Stimulated activated CD4-positive, alpha-beta T cell treated with anti-CD3 and anti-CD28 coated beads, TNF-alpha, amount 100 ng/mL, for 1 hour (primary cell): ENCODE data around the gene CNTNAP2.

Experiments used
- DNase-seq, 3 donors: peaks; one replicate each; pipeline ENCODE4 v3.0.0-alpha.2; 2020; ENCODE audit warnings: low read depth in 3 of 3, low spot score in 1 of 3

CNTNAP2 gene

GRCh38 chr7:148116195-148116594 is 1999.6 kb downstream of the CNTNAP2 start:
- no peak for DNase-seq

- no peak for DNase-seq
These were observed 2000.3 kb downstream of the CNTNAP2 start for GRCh38 chr7:148116829-148117403.

DNA sequence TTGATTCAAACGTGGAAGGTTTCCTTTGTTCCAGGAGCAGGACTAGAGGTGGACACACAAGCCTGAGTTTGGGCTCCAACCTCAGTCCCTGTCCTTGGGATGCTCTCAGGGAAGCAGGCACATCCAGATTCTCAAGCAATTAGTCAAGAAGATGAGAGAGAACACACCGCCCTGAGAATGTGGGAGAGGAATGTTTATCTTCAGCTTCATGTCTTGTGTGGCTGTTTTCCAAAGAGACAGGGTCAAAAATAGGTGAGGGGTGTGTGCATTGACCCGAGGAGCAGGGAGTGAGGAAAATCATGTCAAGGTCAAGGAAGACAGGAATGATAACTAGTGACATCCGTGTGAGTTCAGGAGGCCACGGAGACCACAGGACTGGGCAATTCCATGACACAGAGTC is 2001.8 kb downstream of the CNTNAP2 start:
- no peak for DNase-seq

GRCh38 chr7:148121401-148121800 is 2004.8 kb downstream of the CNTNAP2 start:
- no peak for DNase-seq

DNA sequence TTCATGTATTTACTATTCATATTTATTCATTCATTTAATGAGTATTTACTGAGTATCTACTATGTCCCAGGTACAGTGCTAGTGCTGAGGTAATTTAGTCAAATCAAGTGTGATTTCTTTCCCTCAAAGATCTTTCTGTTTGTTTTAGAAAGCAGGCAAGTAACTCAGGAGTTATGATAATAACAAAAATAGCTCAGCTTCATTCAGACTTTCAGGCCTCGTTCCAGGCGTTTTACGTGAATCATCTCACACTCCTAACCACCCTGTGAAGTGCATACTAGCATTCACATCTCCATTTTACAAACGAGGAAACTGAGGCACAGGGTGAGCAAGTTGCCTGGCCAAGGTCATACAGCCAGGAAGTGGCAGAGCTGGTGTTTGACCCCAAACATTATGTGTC is 2005.2 kb downstream of the CNTNAP2 start:
- no peak for DNase-seq

GRCh38 chr7:148124477-148124876 is 2007.9 kb downstream of the CNTNAP2 start:
- DNase-seq = no peak

GRCh38 chr7:148127374-148127773 is 2010.8 kb downstream of the CNTNAP2 start:
- no peak for DNase-seq

DNA sequence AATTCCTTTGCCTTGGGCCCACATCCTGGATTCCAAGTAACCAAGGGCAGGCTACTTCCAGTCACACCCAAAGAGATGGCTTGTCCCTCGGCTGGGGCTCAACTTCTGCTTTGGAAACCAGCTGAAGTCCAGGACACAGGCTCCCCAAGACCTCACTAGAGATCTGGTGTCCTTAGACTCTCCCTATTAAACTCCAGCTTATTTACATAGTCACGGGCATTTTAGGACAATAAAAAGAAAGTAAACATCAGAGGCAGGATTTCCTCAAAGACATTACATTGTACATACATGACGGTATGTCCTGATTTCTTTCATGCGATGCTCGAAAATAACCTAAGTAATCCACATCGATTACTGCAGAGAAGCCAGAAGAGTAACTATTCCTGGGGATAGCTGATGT is 2012.4 kb downstream of the CNTNAP2 start:
- DNase-seq = no peak

DNA sequence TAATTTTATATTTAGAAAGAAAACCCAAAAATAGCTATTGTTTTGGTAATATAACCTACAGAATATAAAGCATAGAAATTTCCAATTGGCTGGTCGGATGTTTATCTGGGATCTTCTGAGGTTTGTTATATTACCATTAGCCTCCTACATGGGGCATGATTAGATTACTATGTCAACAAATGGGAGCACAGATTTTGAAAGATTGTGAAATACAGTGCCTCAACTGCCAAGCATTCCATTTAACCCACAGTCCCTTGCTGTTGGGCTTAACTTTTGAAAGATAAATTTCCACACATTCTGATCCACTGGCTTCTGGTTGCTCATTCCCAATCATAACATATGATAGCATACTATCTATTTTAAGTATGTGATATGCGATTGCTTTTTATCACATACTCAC is 2018.5 kb downstream of the CNTNAP2 start:
- DNase-seq = no peak

- no peak for DNase-seq
These were observed 2019.4 kb downstream of the CNTNAP2 start for GRCh38 chr7:148135997-148136396.

- DNase-seq = no peak
These were observed 2026.2 kb downstream of the CNTNAP2 start for GRCh38 chr7:148142660-148143248.

- no peak for DNase-seq
These were observed 2028.2 kb downstream of the CNTNAP2 start for GRCh38 chr7:148144827-148145226.

- DNase-seq = no peak
These were observed 2029.7 kb downstream of the CNTNAP2 start for GRCh38 chr7:148146346-148146745.

DNA sequence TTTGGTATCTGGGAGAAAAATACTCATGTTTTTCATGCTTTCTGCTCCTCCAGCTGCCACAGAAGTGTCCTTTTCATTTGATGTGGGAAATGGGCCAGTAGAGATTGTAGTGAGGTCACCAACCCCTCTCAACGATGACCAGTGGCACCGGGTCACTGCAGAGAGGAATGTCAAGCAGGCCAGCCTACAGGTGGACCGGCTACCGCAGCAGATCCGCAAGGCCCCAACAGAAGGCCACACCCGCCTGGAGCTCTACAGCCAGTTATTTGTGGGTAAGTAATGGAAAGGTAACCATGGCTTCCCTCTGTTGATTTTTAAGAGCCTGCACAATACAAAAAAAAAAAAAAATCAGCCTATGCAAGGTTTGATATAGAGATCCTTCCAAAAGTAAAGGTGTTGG is 2030.8 kb downstream of the CNTNAP2 start:
- no peak for DNase-seq

DNA sequence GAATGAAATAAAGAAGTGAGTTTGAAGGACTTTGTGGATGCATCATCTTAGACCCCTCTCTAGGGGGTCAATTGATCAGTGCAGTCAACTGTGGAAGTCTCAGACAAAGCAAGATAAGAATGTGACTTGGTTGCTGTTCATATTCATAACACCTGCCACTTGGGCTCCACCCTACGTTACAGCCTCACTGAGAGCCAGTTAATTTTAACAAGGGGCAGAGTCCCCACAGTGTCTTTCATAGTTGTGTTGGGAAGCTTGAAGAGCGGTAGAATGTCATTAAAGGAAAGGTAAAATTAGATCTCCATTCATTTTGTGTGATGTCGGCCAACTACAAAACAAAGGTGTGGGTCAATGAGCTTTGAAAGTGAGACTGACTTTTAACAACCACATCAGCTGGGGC is 2031.9 kb downstream of the CNTNAP2 start:
- no peak for DNase-seq

DNA sequence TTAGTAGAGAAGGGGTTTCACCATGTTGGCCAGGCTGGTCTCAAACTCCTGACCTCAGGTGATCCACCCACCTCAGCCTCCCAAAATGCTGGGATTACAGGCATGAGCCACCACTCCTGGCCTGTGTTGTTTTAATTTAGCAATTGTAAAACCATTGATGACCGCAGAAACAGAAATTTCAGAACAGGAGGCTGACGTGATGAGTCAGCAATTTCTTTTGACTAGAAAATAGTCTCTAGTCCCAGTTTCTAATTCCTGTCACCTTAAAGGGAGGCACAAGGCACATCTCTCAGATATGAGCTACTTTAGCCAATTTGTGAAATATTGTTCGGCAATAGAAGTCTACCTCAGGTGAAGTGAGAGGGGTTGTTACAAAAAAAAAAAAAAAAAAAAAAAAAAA is 2033.1 kb downstream of the CNTNAP2 start:
- no peak for DNase-seq

GRCh38 chr7:148151778-148152177 is 2035.2 kb downstream of the CNTNAP2 start:
- no peak for DNase-seq

GRCh38 chr7:148153616-148154284 is 2037.1 kb downstream of the CNTNAP2 start:
- no peak for DNase-seq

DNA sequence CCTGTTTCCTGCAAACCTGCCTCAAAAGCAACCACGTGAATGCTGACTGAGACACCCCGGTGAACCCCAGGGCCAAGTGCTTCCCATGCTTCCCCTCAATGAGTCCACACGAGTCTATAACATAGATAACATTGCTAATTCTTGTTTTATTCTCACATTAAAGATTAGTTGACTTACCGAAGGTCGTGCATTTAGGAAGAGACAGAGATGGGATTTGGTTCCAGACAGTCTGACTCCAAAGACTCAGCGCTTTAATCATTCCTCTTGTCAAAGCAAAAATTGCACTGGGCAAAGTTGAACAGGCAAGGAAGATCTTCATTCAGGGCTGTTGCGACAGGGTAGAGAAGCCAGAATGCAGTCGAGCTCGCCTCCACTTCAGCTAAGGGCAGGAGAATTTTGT is 2038.4 kb downstream of the CNTNAP2 start:
- DNase-seq = no peak

GRCh38 chr7:148155826-148156225 is 2039.2 kb downstream of the CNTNAP2 start:
- no peak for DNase-seq

GRCh38 chr7:148156233-148156632 is 2039.6 kb downstream of the CNTNAP2 start:
- DNase-seq = no peak

DNA sequence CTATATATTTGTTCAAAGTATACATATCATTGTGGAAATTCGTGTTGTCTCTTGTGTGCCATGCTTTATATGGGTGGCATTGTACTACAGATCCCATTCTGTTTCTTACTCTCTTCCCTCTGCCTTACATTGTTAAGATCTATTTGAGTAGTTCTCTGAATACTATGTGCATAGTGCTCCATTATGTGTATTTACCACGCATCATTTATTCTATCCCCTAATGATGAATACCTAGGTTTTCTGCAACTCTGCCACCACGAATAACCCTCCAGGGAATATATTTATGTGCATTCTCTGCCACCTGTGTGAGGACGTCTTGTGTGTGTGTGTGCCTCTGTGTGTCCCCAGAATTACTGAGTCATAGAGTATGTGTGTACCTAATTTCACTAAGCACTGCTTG is 2042.7 kb downstream of the CNTNAP2 start:
- DNase-seq = no peak

DNA sequence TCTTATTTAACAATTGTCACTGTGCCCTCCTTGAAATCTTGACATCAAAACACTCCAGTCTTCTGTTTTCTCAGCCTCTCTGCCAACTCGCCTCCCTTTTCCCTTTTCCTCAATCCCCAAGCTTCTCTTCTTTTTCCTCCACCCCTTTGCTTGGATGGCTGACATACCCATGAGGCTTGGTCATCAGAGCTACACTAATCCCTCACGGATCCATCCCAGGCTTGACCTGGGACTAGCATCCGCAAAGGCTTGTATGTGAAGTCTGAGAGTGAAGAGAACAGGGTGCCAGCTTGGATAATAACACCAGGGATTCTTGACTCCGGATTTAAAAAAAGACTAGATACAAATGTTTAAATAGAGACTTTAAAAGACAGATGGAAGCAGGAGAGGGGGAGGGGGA is 2045.2 kb downstream of the CNTNAP2 start:
- DNase-seq = no peak
